NOMO-1 treated with dmso at 0.1 percent for 144 hours (cell line): ENCODE results near the gene MMD2.

ENCODE experiments used
- DNase-seq: peaks from one replicate; lab custom pipeline; 2025; ENCODE audit not compliant: unreplicated experiment; lab: John Stamatoyannopoulos, UW

MMD2 gene

GRCh38 chr7:4871930-4872675 is 86.9 kb downstream of the MMD2 start:
- DNase-seq = no peak

- no peak for DNase-seq
Observed at GRCh38 chr7:4871056-4871680, 87.8 kb downstream of the MMD2 start.

GRCh38 chr7:4868493-4868892 is 90.5 kb downstream of the MMD2 start:
- DNase-seq = no peak

- DNase-seq = no peak
Observed at GRCh38 chr7:4866528-4867496, 92.2 kb downstream of the MMD2 start.

- DNase-seq = no peak
Observed at GRCh38 chr7:4862156-4862555, 96.8 kb downstream of the MMD2 start.

GRCh38 chr7:4861673-4862072 is 97.3 kb downstream of the MMD2 start, which contains the start of gene PAPOLB:
Gene PAPOLB (minus strand): TSS chr7:4862030. CDS start chr7:4861810, 220 bp downstream.
- no peak for DNase-seq

GRCh38 chr7:4861227-4861626 is 97.8 kb downstream of the MMD2 start:
- DNase-seq = no peak

- DNase-seq = no peak
Observed at GRCh38 chr7:4857189-4857588, 101.8 kb downstream of the MMD2 start.

GRCh38 chr7:4856336-4857057 is 102.5 kb downstream of the MMD2 start:
- no peak for DNase-seq
